Adrenal gland (tissue), 5 donors: ENCODE measurements around the gene MGAM2.

ENCODE experiments used
- POLR2A ChIP-seq, 2 donors: fragments of 450-650 bp; IDR thresholded peaks; one replicate each; pipeline ENCODE4 v1.6.1; 2017; ENCODE audit warnings: antibody characterized with exemption in 2 of 2, mild to moderate bottlenecking in 2 of 2, moderate library complexity in 1 of 2
- TF ChIP-seq, protein P1 (sequence below), 6 experiments: fragments of 450-650 bp in 4 of 6; fragments of 200-600 bp in 2 of 6; sonication (generic) in 1 of 6; IDR thresholded peaks; 1 replicate in 5 of 6; 2 replicates in 1 of 6; pipeline versions ENCODE4 v1.5.1 to v1.8.0; 2016 to 2021; ENCODE audit warnings: antibody characterized with exemption in 6 of 6, mild to moderate bottlenecking in 2 of 6, moderate library complexity in 1 of 6
- donor health status: DM: no; HTN: no; CAD: no.

GRCh38 chr7:142168746-142169145 is 57.2 kb downstream of the MGAM2 start:
- TF ChIP-seq POLR2A (IDR thresholded peaks at IDR 0.05), result no peak
- TF ChIP-seq, protein P1, sequence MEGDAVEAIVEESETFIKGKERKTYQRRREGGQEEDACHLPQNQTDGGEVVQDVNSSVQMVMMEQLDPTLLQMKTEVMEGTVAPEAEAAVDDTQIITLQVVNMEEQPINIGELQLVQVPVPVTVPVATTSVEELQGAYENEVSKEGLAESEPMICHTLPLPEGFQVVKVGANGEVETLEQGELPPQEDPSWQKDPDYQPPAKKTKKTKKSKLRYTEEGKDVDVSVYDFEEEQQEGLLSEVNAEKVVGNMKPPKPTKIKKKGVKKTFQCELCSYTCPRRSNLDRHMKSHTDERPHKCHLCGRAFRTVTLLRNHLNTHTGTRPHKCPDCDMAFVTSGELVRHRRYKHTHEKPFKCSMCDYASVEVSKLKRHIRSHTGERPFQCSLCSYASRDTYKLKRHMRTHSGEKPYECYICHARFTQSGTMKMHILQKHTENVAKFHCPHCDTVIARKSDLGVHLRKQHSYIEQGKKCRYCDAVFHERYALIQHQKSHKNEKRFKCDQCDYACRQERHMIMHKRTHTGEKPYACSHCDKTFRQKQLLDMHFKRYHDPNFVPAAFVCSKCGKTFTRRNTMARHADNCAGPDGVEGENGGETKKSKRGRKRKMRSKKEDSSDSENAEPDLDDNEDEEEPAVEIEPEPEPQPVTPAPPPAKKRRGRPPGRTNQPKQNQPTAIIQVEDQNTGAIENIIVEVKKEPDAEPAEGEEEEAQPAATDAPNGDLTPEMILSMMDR (IDR thresholded peaks at IDR 0.05), result no peak
